HG03108 (cell line): Measurements from ENCODE around the gene SPAG16.

ENCODE experiments used
- ATAC-seq: cut with Tn5 transposase; IDR thresholded peaks from one replicate; pipeline ENCODE4 v1.9.1; 2021; ENCODE audit warnings: moderate library complexity; ENCODE audit not compliant: unreplicated experiment

Gene SPAG16

GRCh38 chr2:213284105-213285090 is at the start of gene SPAG16:
SPAG16 (plus strand) TSS chr2:213284464.
- peak; percentile 100 for ATAC-seq

GRCh38 chr2:213234641-213235040 is 49.6 kb upstream of the SPAG16 start:
- ATAC-seq: no peak

GRCh38 chr2:213235741-213236140 is 48.5 kb upstream of the SPAG16 start:
- no peak for ATAC-seq

GRCh38 chr2:213237251-213237650 is 47.0 kb upstream of the SPAG16 start:
- ATAC-seq: no peak

GRCh38 chr2:213237787-213238186 is 46.5 kb upstream of the SPAG16 start:
- ATAC-seq: no peak

DNA sequence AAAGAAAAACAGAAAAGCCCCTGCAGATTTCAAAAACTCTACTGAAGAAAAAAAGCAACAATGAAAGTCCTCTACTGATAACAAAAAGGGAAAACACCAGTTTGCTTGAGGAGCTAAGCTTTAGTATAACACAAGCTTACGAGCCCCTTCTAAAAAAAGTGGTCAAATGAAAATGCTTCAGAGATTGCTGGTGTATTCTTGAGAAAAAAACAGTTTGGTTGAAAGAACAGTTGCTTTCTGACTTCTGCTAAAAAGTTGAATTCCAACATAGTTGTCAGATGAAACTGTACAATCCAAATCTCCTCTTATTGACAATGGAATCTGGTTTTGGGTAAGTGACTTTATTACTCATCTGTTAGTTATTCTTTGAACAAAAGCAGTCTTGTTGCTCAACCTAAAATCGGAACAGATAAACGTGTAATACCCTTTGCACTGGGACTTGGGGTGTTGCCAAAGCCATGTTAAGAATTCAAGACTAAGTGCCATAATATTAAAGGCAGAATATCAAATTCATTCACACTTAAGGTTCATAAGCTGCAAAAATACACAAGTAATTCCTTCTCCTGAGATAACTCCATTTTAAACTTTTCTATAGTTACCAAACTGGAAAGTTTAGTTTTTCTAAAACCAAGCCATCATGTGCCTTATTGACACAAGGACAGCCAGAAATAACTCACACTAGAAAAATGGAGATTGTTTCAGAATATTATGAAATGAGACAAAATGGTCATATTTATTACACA is 45.3 kb upstream of the SPAG16 start:
- ATAC-seq: peak; percentile 38

GRCh38 chr2:213241817-213242216 is 42.4 kb upstream of the SPAG16 start:
- ATAC-seq: no peak

- no peak for ATAC-seq
These were observed 41.6 kb upstream of the SPAG16 start for GRCh38 chr2:213242653-213243052.

GRCh38 chr2:213243189-213244044 is 40.8 kb upstream of the SPAG16 start:
- no peak for ATAC-seq

DNA sequence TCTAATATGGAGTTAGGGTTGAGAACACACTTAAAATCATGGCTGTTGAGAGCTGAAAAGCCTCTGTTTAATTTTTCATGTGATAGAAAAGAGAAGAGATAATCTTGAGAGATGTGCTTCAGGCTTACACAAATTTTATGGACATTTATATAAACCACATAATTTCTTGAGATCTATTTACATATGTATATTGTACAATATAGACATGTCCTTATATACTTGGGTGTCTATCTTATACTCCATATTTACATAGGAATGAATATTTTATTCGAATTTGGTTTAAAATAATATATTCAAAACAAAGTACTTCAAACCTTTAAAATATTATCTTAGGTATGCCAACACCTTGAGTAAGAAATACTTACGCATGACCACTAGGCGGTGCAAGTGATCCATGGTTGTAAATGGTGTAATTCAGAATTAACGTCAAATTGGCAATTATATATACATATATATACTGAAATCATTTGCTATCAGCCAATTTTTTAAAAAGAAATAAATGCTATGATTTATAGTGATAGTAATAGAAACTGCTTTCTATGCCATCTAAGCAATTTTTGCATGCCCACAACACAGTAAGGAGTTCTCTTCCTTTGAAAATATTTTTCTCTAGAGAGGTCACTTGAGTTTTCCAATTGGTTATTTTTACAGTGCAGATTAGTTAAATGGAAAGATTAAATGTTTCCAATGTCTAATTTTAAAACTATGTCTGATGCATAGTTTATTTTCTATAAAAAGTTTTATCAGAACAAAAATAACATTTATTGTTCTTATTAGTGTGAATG is 37.6 kb upstream of the SPAG16 start:
- ATAC-seq: peak; percentile 46

DNA sequence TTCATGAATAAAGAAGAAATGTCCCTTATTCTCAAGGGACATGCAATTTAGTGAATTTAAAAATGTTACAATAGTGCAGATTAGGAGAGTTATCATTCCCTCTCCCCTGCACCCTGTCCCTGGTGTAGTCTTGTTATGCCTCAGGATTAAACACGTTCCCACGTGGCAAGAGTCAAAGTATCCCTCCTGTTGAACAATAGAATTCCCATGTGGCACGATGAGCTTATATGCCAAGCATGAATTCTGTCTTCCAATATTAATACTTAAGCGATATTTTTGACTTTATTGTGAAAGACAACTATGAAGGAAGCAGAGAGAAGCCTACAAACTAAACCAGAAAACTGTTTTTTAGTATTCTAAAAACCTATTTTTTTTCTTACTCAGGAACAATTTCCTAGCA is 36.7 kb upstream of the SPAG16 start:
- ATAC-seq: no peak

- ATAC-seq: no peak
These were observed 35.6 kb upstream of the SPAG16 start for GRCh38 chr2:213248637-213249036.

- ATAC-seq: no peak
These were observed 34.8 kb upstream of the SPAG16 start for GRCh38 chr2:213249502-213249901.

GRCh38 chr2:213251618-213252017 is 32.6 kb upstream of the SPAG16 start:
- ATAC-seq: peak; percentile 66

GRCh38 chr2:213252206-213252605 is 32.1 kb upstream of the SPAG16 start:
- ATAC-seq: no peak

- ATAC-seq: no peak
These were observed 31.1 kb upstream of the SPAG16 start for GRCh38 chr2:213253162-213253561.

GRCh38 chr2:213259266-213259665 is 25.0 kb upstream of the SPAG16 start:
- ATAC-seq: no peak

DNA sequence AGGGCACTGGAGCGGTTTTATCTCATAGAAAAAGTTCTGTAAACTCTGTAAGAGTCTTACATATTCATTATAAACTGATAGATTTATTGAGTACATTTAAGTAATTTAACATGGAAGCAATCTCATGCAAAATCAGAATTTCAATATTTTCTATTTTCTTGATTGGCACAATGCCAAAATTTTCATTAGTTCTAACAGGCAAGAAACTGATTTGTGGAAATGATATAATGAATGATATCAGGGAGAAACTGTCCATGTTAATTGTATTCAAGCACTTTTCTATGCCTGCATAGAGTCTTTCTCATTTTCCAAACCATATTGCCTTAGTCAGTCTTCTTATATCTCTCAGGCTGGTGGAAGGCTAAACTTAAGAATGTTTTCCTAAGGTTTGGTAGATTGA is 23.0 kb upstream of the SPAG16 start:
- ATAC-seq: no peak

- ATAC-seq: no peak
These were observed 22.5 kb upstream of the SPAG16 start for GRCh38 chr2:213261715-213262114.

DNA sequence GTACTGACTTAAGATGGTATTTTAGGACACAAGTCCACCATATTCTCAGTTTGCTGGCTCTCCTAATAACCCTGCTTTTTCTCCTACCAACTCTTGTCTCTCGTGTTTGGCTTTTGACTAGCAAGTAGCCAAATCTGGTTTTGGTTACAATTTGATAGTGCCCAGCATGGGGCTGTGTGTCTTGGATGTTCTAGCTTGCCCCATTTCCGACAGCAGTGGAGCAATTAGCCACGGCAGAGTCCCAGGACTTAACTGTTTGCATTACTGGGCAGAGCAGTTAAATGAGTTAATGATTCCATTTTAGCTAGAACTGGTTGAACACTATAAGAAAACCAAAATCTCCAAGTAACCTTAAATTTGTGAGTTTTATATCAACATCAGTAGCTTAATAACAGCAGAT is 18.6 kb upstream of the SPAG16 start:
- ATAC-seq: no peak
